IMR-90 (cell line): ENCODE results near the gene PARD3. TPM values are rescaled to one million over a fixed set of nuclear protein-coding genes. Genes with fewer than 3 reads are reported as not detected.

Source experiments
- ATAC-seq: fragments of 200-7000 bp; cut with Tn5 transposase; 2 replicates; pipeline ENCODE4 v1.9.1; 2020; ENCODE audit warnings: low read depth, mild to moderate bottlenecking, moderate library complexity
- BruUV-seq: library from RNA; stranded (reverse); fragments of 400-500 nt; replicated peaks from 2 replicates; lab custom pipeline; 2021; lab: Mats Ljungman, UMichigan
- CTCF ChIA-PET: fragments of 300-600 bp; formaldehyde crosslinking; extraction: SDS; loops from one replicate; lab custom pipeline; 2021; ENCODE audit warnings: antibody characterized with exemption; lab: Yijun Ruan, JAX
- POLR2A ChIA-PET: fragments of 300-600 bp; sonication (Branson Sonifier 250); formaldehyde crosslinking; loops from one replicate; lab custom pipeline; 2022; ENCODE audit warnings: antibody characterized with exemption; ENCODE audit not compliant: unreplicated experiment; lab: Charles Lee
- DNase-seq: peaks from one replicate; pipeline ENCODE4 v3.0.0; 2013
- H2AFZ ChIP-seq: replicated peaks from 2 replicates; pipeline ENCODE3; 2013; ENCODE audit warnings: low read length, mild to moderate bottlenecking; ENCODE audit not compliant: poor library complexity
- H2AK5ac ChIP-seq: 2 replicates; pipeline ENCODE4 v1.6.1; 2013; ENCODE audit warnings: low read depth, low read length, inconsistent platforms
- H2AK9ac ChIP-seq: replicated peaks from 2 replicates; pipeline ENCODE3; 2013; ENCODE audit warnings: mild to moderate bottlenecking, low read depth, low read length, moderate library complexity; ENCODE audit not compliant: poor library complexity
- H2BK120ac ChIP-seq: 2 replicates; pipeline ENCODE4 v1.6.1; 2013; ENCODE audit warnings: low read depth, low read length, inconsistent platforms
- H2BK15ac ChIP-seq: 3 replicates; pipeline ENCODE4 v1.6.1; 2013; ENCODE audit warnings: low read depth, low read length, inconsistent platforms
- H2BK20ac ChIP-seq: 2 replicates; pipeline ENCODE4 v1.6.1; 2013; ENCODE audit warnings: low read depth, mild to moderate bottlenecking, inconsistent platforms, low read length, moderate library complexity
- H2BK5ac ChIP-seq: 2 replicates; pipeline ENCODE4 v1.6.1; 2013; ENCODE audit warnings: mild to moderate bottlenecking, low read depth, low read length, inconsistent platforms; ENCODE audit not compliant: poor library complexity, severe bottlenecking
- H3K14ac ChIP-seq: replicated peaks from 2 replicates; pipeline ENCODE4 v1.6.1; 2013; ENCODE audit warnings: low read depth, low read length, inconsistent platforms
- H3K18ac ChIP-seq: 2 replicates; pipeline ENCODE4 v1.6.1; 2013; ENCODE audit warnings: low read depth, low read length, control low read depth
- H3K23ac ChIP-seq: 2 replicates; pipeline ENCODE4 v1.6.1; 2013; ENCODE audit warnings: low read depth, low read length, inconsistent platforms
- H3K27ac ChIP-seq: 2 replicates; pipeline ENCODE4 v1.5.1; 2013; ENCODE audit warnings: mild to moderate bottlenecking, control low read depth, low read length; ENCODE audit not compliant: insufficient read depth
- H3K27me3 ChIP-seq: 2 replicates; pipeline ENCODE4 v1.6.1; 2013; ENCODE audit warnings: low read length; ENCODE audit not compliant: control insufficient read depth, insufficient read depth
- H3K36me3 ChIP-seq: 2 replicates; pipeline ENCODE4 v1.6.1; 2013; ENCODE audit warnings: low read length, mixed read lengths; ENCODE audit not compliant: control insufficient read depth, insufficient read depth
- H3K4ac ChIP-seq: 2 replicates; pipeline ENCODE4 v1.6.1; 2013; ENCODE audit warnings: low read depth, low read length, inconsistent platforms
- H3K4me1 ChIP-seq: 2 replicates; pipeline ENCODE4 v1.6.1; 2013; ENCODE audit warnings: low read length, mixed read lengths; ENCODE audit not compliant: control insufficient read depth, insufficient read depth
- H3K4me2 ChIP-seq: 2 replicates; pipeline ENCODE4 v1.6.1; 2013; ENCODE audit warnings: low read depth, mild to moderate bottlenecking, control low read depth, low read length, moderate library complexity
- H3K4me3 ChIP-seq: 2 replicates; pipeline ENCODE4 v1.5.1; 2013; ENCODE audit warnings: low read depth, mild to moderate bottlenecking, control low read depth, low read length, moderate library complexity; ENCODE audit not compliant: insufficient read depth
- H3K56ac ChIP-seq: 2 replicates; pipeline ENCODE4 v1.6.1; 2013; ENCODE audit warnings: low read length, inconsistent platforms; ENCODE audit not compliant: insufficient read depth; ENCODE audit errors: extremely low read depth
- H3K79me1 ChIP-seq, 2 experiments: 2 replicates each; pipeline ENCODE4 v1.6.1; 2013; ENCODE audit warnings: low read length in 2 of 2, inconsistent platforms in 1 of 2, low read depth in 1 of 2
- H3K9ac ChIP-seq: 2 replicates; pipeline ENCODE4 v1.6.1; 2013; ENCODE audit warnings: low read depth, low read length, control low read depth
- H3K9me1 ChIP-seq: 2 replicates; pipeline ENCODE4 v1.6.1; 2013; ENCODE audit warnings: low read length, inconsistent platforms; ENCODE audit not compliant: insufficient read depth
- H3K9me3 ChIP-seq: 2 replicates; pipeline ENCODE4 v1.6.1; 2013; ENCODE audit warnings: low read length; ENCODE audit not compliant: control insufficient read depth, insufficient read depth
- H4K20me1 ChIP-seq: 2 replicates; pipeline ENCODE4 v1.6.1; 2013; ENCODE audit warnings: low read length, inconsistent platforms; ENCODE audit not compliant: insufficient read depth
- H4K5ac ChIP-seq: 2 replicates; pipeline ENCODE4 v1.6.1; 2013; ENCODE audit warnings: mild to moderate bottlenecking, low read depth, low read length, control low read depth
- H4K8ac ChIP-seq, 2 experiments: 2 replicates each; pipeline ENCODE4 v1.6.1; 2013; ENCODE audit warnings: low read depth in 2 of 2, low read length in 2 of 2, control low read depth in 1 of 2, inconsistent platforms in 1 of 2
- H4K91ac ChIP-seq: 2 replicates; pipeline ENCODE4 v1.6.1; 2013; ENCODE audit warnings: low read depth, low read length, inconsistent platforms; ENCODE audit not compliant: insufficient read depth
- CEBPB ChIP-seq: IDR thresholded peaks from 2 replicates; pipeline ENCODE4 v1.6.1; 2012; ENCODE audit warnings: low read depth, low read length, improper control_type of control experiment
- CHD1 ChIP-seq: IDR thresholded peaks from 2 replicates; pipeline ENCODE4 v1.6.1; 2012; ENCODE audit warnings: low read depth, low read length, improper control_type of control experiment
- MAFK ChIP-seq: IDR thresholded peaks from 2 replicates; pipeline ENCODE4 v1.6.1; 2012; ENCODE audit warnings: low read depth, low read length, improper control_type of control experiment
- MAZ ChIP-seq: IDR thresholded peaks from 2 replicates; pipeline ENCODE4 v1.6.1; 2012; ENCODE audit warnings: low read depth, mild to moderate bottlenecking, low read length, improper control_type of control experiment, moderate library complexity, borderline replicate concordance
- NFE2L2 ChIP-seq: fragments of 150-350 bp; IDR thresholded peaks from 2 replicates; pipeline ENCODE4 v1.6.1; 2016; ENCODE audit warnings: low read depth, mild to moderate bottlenecking, low read length
- RAD21 ChIP-seq: IDR thresholded peaks from 2 replicates; pipeline ENCODE4 v1.6.1; 2012; ENCODE audit warnings: low read length, improper control_type of control experiment
- RCOR1 ChIP-seq: IDR thresholded peaks from 2 replicates; pipeline ENCODE4 v1.6.1; 2012; ENCODE audit warnings: mild to moderate bottlenecking, low read length, improper control_type of control experiment; ENCODE audit not compliant: insufficient replicate concordance
- WGBS, 2 experiments: methylation state at CpG; one replicate each; pipeline versions ENCODE4 v1.1.5 to v1.1.7; 2013; ENCODE audit warnings: missing lambda C conversion rate in 2 of 2; ENCODE audit not compliant: insufficient read length in 1 of 2; ENCODE audit errors: extremely low coverage in 2 of 2; 5-methylcytosine and 5-hydroxymethylcytosine counted together
- dilution Hi-C: fragments of 300-500 bp; cut with HindIII; formaldehyde crosslinking; loops from one replicate; pipeline ENCODE4 v1.14.3; 2018; ENCODE audit warnings: low sequenced_read_pairs; ENCODE audit not compliant: unreplicated experiment
- in situ Hi-C: fragments of 300-500 bp; cut with MboI; formaldehyde crosslinking; loops from 3 replicates; pipeline ENCODE4 v1.14.3; 2019; ENCODE audit warnings: low sequenced_read_pairs, inconsistent platforms, mixed read lengths
- intact Hi-C: fragments of 100-400 bp; cut with micrococcal nuclease; formaldehyde crosslinking; loops from 2 replicates; pipeline ENCODE4 v1.10.0; 2022
- polyA plus RNA-seq, 3 experiments: library from polyadenylated mRNA; depleted of rRNA; stranded (reverse); fragments of >200 nt; gene quantifications; 2 replicates each; pipeline ENCODE4 v1.2.3, GENCODE V29; 2012; ENCODE audit warnings: low replicate concordance in 1 of 3
- total RNA-seq: library from RNA; depleted of rRNA; stranded (reverse); fragments of >200 nt; gene quantifications from 2 replicates; pipeline ENCODE4 v1.2.3, GENCODE V29; 2012

PARD3 gene
- total and polyA plus RNA-seq, 2 of the 4 experiments (the other 2 are of a cell fraction), result 14.6 to 37.5 TPM

DNA sequence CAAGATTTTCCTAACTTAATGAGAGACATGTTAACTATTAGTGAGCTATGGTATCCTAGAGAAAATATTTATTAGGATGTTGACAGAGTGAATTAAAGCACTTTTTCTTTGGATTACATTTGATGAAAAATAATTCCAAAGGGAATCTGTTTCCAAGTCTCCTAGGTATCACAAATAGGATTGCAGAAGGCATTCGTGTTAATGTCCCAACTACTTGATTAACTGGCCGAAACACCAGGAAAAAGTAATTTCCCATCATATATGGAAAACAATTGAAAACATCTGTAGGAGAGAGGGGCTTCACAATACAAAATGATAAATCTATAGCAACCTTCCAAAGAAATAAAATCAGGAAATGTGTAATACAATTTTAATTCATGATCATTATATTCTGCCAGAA, 406.7 kb downstream of the PARD3 start:
- in situ Hi-C loops, result no loop called here
- H3K9ac ChIP-seq, result no peak overlapping the region
- CTCF ChIA-PET, result no interaction called here
- H3K27ac ChIP-seq, result no peak overlapping the region
- peaks cover 7% of the 10 kb centered on the region for H3K9me1 ChIP-seq
- H3K27me3 ChIP-seq, result no peaks in the 10 kb centered on the region
- dilution Hi-C loops, result no loop called here
- no peak overlapping the region for H2BK120ac ChIP-seq
- H3K4me1 ChIP-seq, result peaks cover 8% of the 10 kb centered on the region
- H2AK9ac ChIP-seq, result no peak overlapping the region
- no peak overlapping the region for H4K91ac ChIP-seq
- no peaks in the 10 kb centered on the region for H3K36me3 ChIP-seq
- no peak overlapping the region for H4K5ac ChIP-seq
- H2AFZ ChIP-seq, result no peak overlapping the region
- H4K8ac ChIP-seq, result no peak overlapping the region
- no peak overlapping the region for H3K4me2 ChIP-seq
- TF ChIP-seq MAZ, result no peak
- no peak for TF ChIP-seq CEBPB
- TF ChIP-seq RAD21, result no peak
- TF ChIP-seq MAFK, result no peak
- TF ChIP-seq CHD1, result no peak
- no peak for TF ChIP-seq RCOR1
- TF ChIP-seq NFE2L2, result no peak
- no peak overlapping the region for H3K23ac ChIP-seq
- H2BK5ac ChIP-seq, result no peak overlapping the region
- H3K4me3 ChIP-seq, result no peak overlapping the region
- no peak overlapping the region for H2BK20ac ChIP-seq
- DNase-seq, result no peak
- no peaks in the 10 kb centered on the region for H3K9me3 ChIP-seq
- H3K56ac ChIP-seq, result no peak overlapping the region
- no peak overlapping the region for H2BK15ac ChIP-seq
- no TSS peak for BruUV-seq
- no peak overlapping the region for H3K4ac ChIP-seq
- no CpG with 5 or more reads among the region's 2 CpGs for WGBS, 2 experiments
- intact Hi-C loops, result no loop called here
- POLR2A ChIA-PET, result no interaction called here
- ATAC-seq, result no peak
- H3K14ac ChIP-seq, result no peak overlapping the region
- no peak overlapping the region for H3K18ac ChIP-seq
- no peak overlapping the region for H2AK5ac ChIP-seq
- peaks cover 0 to 11% of the 10 kb centered on the region in 2 experiments; a peak in 2 of 4 replicates for H3K79me1 ChIP-seq
- H4K20me1 ChIP-seq, result peaks cover 7% of the 10 kb centered on the region; the same call in 1 of the 2 replicates
